ENCODE data around the gene POU6F2.

Gene POU6F2

GRCh38 chr7:39071116-39071515 is 93.4 kb downstream of the POU6F2 start:
- no peak for TF ChIP-seq FOXM1 (IDR thresholded peaks at IDR 0.05; ENCODE audit: borderline replicate concordance, low read depth)
- no peak for TF ChIP-seq MAX (IDR thresholded peaks at IDR 0.05)
- no peak for TF ChIP-seq CEBPB (IDR thresholded peaks at IDR 0.05)
- TF ChIP-seq TCF12 (IDR thresholded peaks at IDR 0.05; ENCODE audit: low read depth), result no peak
- no peak for TF ChIP-seq TEAD4 (IDR thresholded peaks at IDR 0.05)
- no peak for TF ChIP-seq NFIC (IDR thresholded peaks at IDR 0.05)
- no peak for TF ChIP-seq TAF1 (IDR thresholded peaks at IDR 0.05; ENCODE audit: low read depth)
- TF ChIP-seq REST (IDR thresholded peaks at IDR 0.05; ENCODE audit: low read depth), result no peak
- TF ChIP-seq ZBTB7A (IDR thresholded peaks at IDR 0.05; ENCODE audit: low read depth), result no peak
- no peak for TF ChIP-seq YY1 (IDR thresholded peaks at IDR 0.05; ENCODE audit: low read depth)
- TF ChIP-seq USF1 (IDR thresholded peaks at IDR 0.05), result no peak
- no peak for TF ChIP-seq CREB1 (IDR thresholded peaks at IDR 0.05; ENCODE audit: low read depth)
- no peak for TF ChIP-seq RAD21 (IDR thresholded peaks at IDR 0.05; ENCODE audit: low read depth)
- no peak for TF ChIP-seq EP300 (IDR thresholded peaks at IDR 0.05; ENCODE audit: borderline replicate concordance)
- no peak for TF ChIP-seq EGR1 (IDR thresholded peaks at IDR 0.05)

- TF ChIP-seq REST (IDR thresholded peaks at IDR 0.05; ENCODE audit: low read depth), result no peak
- no peak for TF ChIP-seq TCF12 (IDR thresholded peaks at IDR 0.05; ENCODE audit: low read depth)
- no peak for TF ChIP-seq ZBTB7A (IDR thresholded peaks at IDR 0.05; ENCODE audit: low read depth)
- no peak for TF ChIP-seq USF1 (IDR thresholded peaks at IDR 0.05)
- TF ChIP-seq EP300 (IDR thresholded peaks at IDR 0.05; ENCODE audit: borderline replicate concordance), result no peak
- TF ChIP-seq NFIC (IDR thresholded peaks at IDR 0.05), result no peak
- TF ChIP-seq TAF1 (IDR thresholded peaks at IDR 0.05; ENCODE audit: low read depth), result no peak
- no peak for TF ChIP-seq RAD21 (IDR thresholded peaks at IDR 0.05; ENCODE audit: low read depth)
- TF ChIP-seq YY1 (IDR thresholded peaks at IDR 0.05; ENCODE audit: low read depth), result no peak
- no peak for TF ChIP-seq CREB1 (IDR thresholded peaks at IDR 0.05; ENCODE audit: low read depth)
- TF ChIP-seq CEBPB (IDR thresholded peaks at IDR 0.05), result no peak
- no peak for TF ChIP-seq MAX (IDR thresholded peaks at IDR 0.05)
- no peak for TF ChIP-seq TEAD4 (IDR thresholded peaks at IDR 0.05)
- no peak for TF ChIP-seq FOXM1 (IDR thresholded peaks at IDR 0.05; ENCODE audit: borderline replicate concordance, low read depth)
- no peak for TF ChIP-seq EGR1 (IDR thresholded peaks at IDR 0.05)
These were observed 95.7 kb downstream of the POU6F2 start for GRCh38 chr7:39073432-39073831.

GRCh38 chr7:39075210-39075609 is 97.5 kb downstream of the POU6F2 start:
- TF ChIP-seq REST (IDR thresholded peaks at IDR 0.05; ENCODE audit: low read depth) (no peak), NFIC (IDR thresholded peaks at IDR 0.05) (no peak), CREB1 (IDR thresholded peaks at IDR 0.05; ENCODE audit: low read depth) (no peak), USF1 (IDR thresholded peaks at IDR 0.05) (no peak), EGR1 (IDR thresholded peaks at IDR 0.05) (no peak)

- TF ChIP-seq EGR1 (IDR thresholded peaks at IDR 0.05) (no peak), EP300 (IDR thresholded peaks at IDR 0.05; ENCODE audit: borderline replicate concordance) (no peak), USF1 (IDR thresholded peaks at IDR 0.05) (no peak), TCF12 (IDR thresholded peaks at IDR 0.05; ENCODE audit: low read depth) (no peak), NFIC (IDR thresholded peaks at IDR 0.05) (no peak), RAD21 (IDR thresholded peaks at IDR 0.05; ENCODE audit: low read depth) (no peak), YY1 (IDR thresholded peaks at IDR 0.05; ENCODE audit: low read depth) (no peak), TEAD4 (IDR thresholded peaks at IDR 0.05) (no peak), REST (IDR thresholded peaks at IDR 0.05; ENCODE audit: low read depth) (no peak), FOXM1 (IDR thresholded peaks at IDR 0.05; ENCODE audit: borderline replicate concordance, low read depth) (no peak), CEBPB (IDR thresholded peaks at IDR 0.05) (no peak), ZBTB7A (IDR thresholded peaks at IDR 0.05; ENCODE audit: low read depth) (no peak)
These were observed 106.1 kb downstream of the POU6F2 start for GRCh38 chr7:39083781-39084180.
